PC-9 (cell line): ENCODE measurements around the gene TFDP3. TPM values are rescaled to one million over a fixed set of nuclear protein-coding genes. Genes with fewer than 3 reads are reported as not detected.

ENCODE experiments used
- BruUV-seq: library from RNA; stranded (reverse); fragments of 400-500 nt; replicated peaks from 2 replicates; lab custom pipeline; 2021; lab: Mats Ljungman, UMichigan
- CTCF ChIA-PET: fragments of 300-600 bp; sonication (Branson Sonifier 250); formaldehyde crosslinking; loops from one replicate; lab custom pipeline; 2022; ENCODE audit warnings: antibody characterized with exemption; lab: Charles Lee
- POLR2A ChIA-PET: fragments of 300-600 bp; sonication (Branson Sonifier 250); formaldehyde crosslinking; loops from one replicate; lab custom pipeline; 2022; ENCODE audit warnings: antibody characterized with exemption; ENCODE audit not compliant: unreplicated experiment; lab: Charles Lee
- DNase-seq, 2 experiments: peaks; one replicate each; pipeline versions ENCODE4 v3.0.0 to v3.0.0-alpha.2; 2015 to 2022; ENCODE audit warnings: mixed read lengths in 1 of 2
- H2AFZ ChIP-seq: fragments of 200-600 bp; sonication (generic); 2 replicates; pipeline ENCODE4 v1.8.1; 2017; ENCODE audit warnings: antibody characterized with exemption
- H3F3A ChIP-seq: fragments of 200-600 bp; sonication (generic); 2 replicates; pipeline ENCODE4 v1.8.1; 2017; ENCODE audit warnings: antibody characterized with exemption, mild to moderate bottlenecking, low read depth; ENCODE audit not compliant: insufficient read depth
- H3K27ac ChIP-seq: fragments of 200-600 bp; sonication (generic); 2 replicates; pipeline ENCODE4 v1.6.1; 2016; ENCODE audit warnings: mixed run types
- H3K27me3 ChIP-seq: fragments of 200-600 bp; sonication (generic); 2 replicates; pipeline ENCODE4 v1.6.1; 2016; ENCODE audit warnings: low read depth, mixed run types; ENCODE audit not compliant: insufficient read depth
- H3K36me3 ChIP-seq: fragments of 200-600 bp; sonication (generic); 2 replicates; pipeline ENCODE4 v1.6.1; 2016; ENCODE audit warnings: low read depth, mixed run types
- H3K4me1 ChIP-seq: fragments of 200-600 bp; sonication (generic); replicated peaks from 2 replicates; pipeline ENCODE4 v1.6.1; 2016; ENCODE audit warnings: mixed run types; ENCODE audit not compliant: insufficient read depth
- H3K4me2 ChIP-seq: fragments of 200-600 bp; sonication (generic); 2 replicates; pipeline ENCODE4 v1.6.1; 2017; ENCODE audit warnings: mixed run types
- H3K4me3 ChIP-seq: fragments of 200-600 bp; sonication (generic); 2 replicates; pipeline ENCODE4 v1.6.1; 2016; ENCODE audit warnings: mixed run types
- H3K79me2 ChIP-seq: fragments of 200-600 bp; sonication (generic); 2 replicates; pipeline ENCODE4 v1.6.1; 2017; ENCODE audit warnings: low read depth, mixed run types
- H3K9me2 ChIP-seq: fragments of 200-600 bp; sonication (generic); 2 replicates; pipeline ENCODE4 v1.8.1; 2017; ENCODE audit warnings: mild to moderate bottlenecking; ENCODE audit not compliant: insufficient read depth
- H3K9me3 ChIP-seq: fragments of 200-600 bp; sonication (generic); 2 replicates; pipeline ENCODE4 v1.8.1; 2016; ENCODE audit warnings: low read depth; ENCODE audit not compliant: insufficient read depth
- H4K20me1 ChIP-seq: fragments of 200-600 bp; sonication (generic); 2 replicates; pipeline ENCODE4 v1.8.1; 2017; ENCODE audit not compliant: insufficient read depth
- EZH2 ChIP-seq: fragments of 200-600 bp; sonication (generic); IDR thresholded peaks from 2 replicates; pipeline ENCODE4 v1.8.0; 2017; ENCODE audit warnings: antibody characterized with exemption, low read depth
- intact Hi-C: fragments of 100-400 bp; cut with micrococcal nuclease; formaldehyde crosslinking; loops from one replicate; pipeline ENCODE4 v1.10.0; 2022; ENCODE audit not compliant: unreplicated experiment
- total RNA-seq: library from RNA; stranded (reverse); gene quantifications from 2 replicates; pipeline ENCODE4 v1.2.3, GENCODE V29; 2021
- TF ChIP-seq, protein P1 (sequence below): fragments of 200-600 bp; sonication (generic); conservative IDR thresholded peaks from 2 replicates; pipeline ENCODE4 v1.6.1; 2017; ENCODE audit warnings: mixed run types, antibody characterized with exemption, mild to moderate bottlenecking, moderate library complexity

TFDP3 gene
- total RNA-seq, 1 experiment from 2014 or later: not detected

DNA sequence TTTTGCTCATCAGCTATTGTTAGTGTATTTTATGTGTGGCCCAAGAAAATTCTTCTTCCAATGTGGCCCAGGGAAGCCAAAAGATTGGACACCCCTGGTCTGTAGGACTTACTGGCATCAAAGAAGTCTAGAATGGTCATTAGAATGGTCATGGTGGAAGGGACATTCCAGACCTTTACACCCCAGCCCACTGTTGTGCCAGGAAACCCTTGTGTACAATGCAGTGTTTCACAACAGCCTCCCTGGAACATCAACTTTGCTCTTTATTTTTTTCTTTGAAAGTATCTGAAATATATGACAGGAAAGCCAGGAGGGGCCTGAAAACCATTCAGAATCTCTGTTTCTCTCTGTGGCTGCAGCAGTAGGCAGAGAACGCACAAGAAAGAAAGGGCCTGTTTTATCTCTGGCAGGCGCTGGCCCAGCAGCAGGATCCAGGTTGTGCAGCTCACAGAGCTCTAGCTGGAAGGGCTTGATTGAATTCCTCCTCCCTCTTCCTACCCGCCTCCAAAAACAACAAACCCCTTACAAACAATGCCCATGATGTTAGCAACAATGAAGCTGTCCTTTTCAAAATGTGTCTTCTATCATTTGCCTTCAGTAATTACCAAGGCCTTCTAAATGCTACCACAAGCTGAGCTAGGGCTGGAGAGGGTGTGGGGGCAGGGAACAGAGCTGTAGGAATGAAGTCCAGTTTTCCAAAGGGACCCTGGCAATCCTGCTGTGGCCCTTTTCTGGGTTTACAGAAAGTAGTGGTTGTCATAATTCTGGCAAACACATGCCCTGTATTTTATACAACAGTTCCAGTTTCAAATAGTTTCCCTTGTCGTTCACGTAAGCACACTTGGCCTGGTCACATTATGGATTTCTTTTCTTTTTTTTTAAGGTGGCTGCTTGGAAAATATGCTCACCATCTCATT is 32.3 kb upstream of the TFDP3 start:
- no TSS peak for BruUV-seq

GRCh38 chrX:133249266-133250058 is 31.3 kb upstream of the TFDP3 start:
- POLR2A ChIA-PET: no interaction called here
- Histone ChIP-seq H3K4me1 (0 out of 2 replicates have a peak, but pooled peaks cover 2% of the 10 kb centered on the region), H2AFZ (no peak overlapping the region), H3K27me3 (no peaks in the 10 kb centered on the region; the same call in 1 of the 2 replicates), H3K4me3 (no peak overlapping the region), H3K4me2 (no peak overlapping the region), H3K9me2 (no peaks in the 10 kb centered on the region), H4K20me1 (no peaks in the 10 kb centered on the region), H3K27ac (no peak overlapping the region), H3F3A (no peaks in the 10 kb centered on the region), H3K9me3 (peaks cover 13% of the 10 kb centered on the region; the same call in 1 of the 2 replicates), H3K79me2 (no peaks in the 10 kb centered on the region), H3K36me3 (no peaks in the 10 kb centered on the region)
- DNase-seq: no peak
- BruUV-seq: no TSS peak
- CTCF ChIA-PET: no interaction called here
- TF ChIP-seq EZH2: no peak
- TF ChIP-seq, protein P1, sequence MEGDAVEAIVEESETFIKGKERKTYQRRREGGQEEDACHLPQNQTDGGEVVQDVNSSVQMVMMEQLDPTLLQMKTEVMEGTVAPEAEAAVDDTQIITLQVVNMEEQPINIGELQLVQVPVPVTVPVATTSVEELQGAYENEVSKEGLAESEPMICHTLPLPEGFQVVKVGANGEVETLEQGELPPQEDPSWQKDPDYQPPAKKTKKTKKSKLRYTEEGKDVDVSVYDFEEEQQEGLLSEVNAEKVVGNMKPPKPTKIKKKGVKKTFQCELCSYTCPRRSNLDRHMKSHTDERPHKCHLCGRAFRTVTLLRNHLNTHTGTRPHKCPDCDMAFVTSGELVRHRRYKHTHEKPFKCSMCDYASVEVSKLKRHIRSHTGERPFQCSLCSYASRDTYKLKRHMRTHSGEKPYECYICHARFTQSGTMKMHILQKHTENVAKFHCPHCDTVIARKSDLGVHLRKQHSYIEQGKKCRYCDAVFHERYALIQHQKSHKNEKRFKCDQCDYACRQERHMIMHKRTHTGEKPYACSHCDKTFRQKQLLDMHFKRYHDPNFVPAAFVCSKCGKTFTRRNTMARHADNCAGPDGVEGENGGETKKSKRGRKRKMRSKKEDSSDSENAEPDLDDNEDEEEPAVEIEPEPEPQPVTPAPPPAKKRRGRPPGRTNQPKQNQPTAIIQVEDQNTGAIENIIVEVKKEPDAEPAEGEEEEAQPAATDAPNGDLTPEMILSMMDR: peak; percentile 65
- intact Hi-C loops: loop anchor here (5.0 kb wide), 1 partner anchor 423 kb away; no protein-coding TSS in a partner anchor

More for the DNA sequence above, 32.3 kb upstream of the TFDP3 start:
- Histone ChIP-seq H3K9me2 (no peaks in the 10 kb centered on the region), H3K4me3 (no peak overlapping the region), H2AFZ (no peak overlapping the region), H3K27me3 (no peaks in the 10 kb centered on the region; the same call in 1 of the 2 replicates), H3K4me1 (peaks cover 11% of the 10 kb centered on the region; the same call in 1 of the 2 replicates), H3K9me3 (peaks cover 13% of the 10 kb centered on the region; the same call in 1 of the 2 replicates), H3K4me2 (no peak overlapping the region), H3K27ac (no peak overlapping the region), H3F3A (no peaks in the 10 kb centered on the region), H3K79me2 (no peaks in the 10 kb centered on the region), H4K20me1 (no peaks in the 10 kb centered on the region), H3K36me3 (no peaks in the 10 kb centered on the region)
- CTCF ChIA-PET: no interaction called here
- POLR2A ChIA-PET: no interaction called here
- intact Hi-C loops: loop anchor here (5.0 kb wide), 1 partner anchor 422 kb away; no protein-coding TSS in a partner anchor
- DNase-seq: no peak
- TF ChIP-seq EZH2: no peak
- TF ChIP-seq, protein P1: no peak

DNA sequence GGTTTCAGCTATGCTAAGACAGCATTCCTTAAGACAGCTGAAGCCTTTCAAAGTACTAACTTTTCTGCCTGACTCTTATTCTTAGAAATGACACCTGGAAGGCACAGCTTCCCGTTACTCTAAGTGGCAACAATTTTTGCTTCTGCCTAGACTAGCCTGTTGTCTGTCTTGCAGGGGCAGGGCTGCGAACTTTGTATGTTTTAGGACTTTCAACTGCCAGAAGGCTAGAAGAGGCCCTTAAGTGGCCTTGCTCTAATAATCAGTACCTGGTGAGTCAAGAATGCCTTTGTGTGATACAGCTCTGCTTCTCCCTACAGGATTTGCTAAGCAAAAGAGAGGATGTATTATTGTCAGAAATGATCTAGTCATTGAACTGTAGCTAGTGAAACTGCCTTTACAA is 30.0 kb upstream of the TFDP3 start:
- intact Hi-C loops: no loop called here
- H3K79me2 ChIP-seq: no peaks in the 10 kb centered on the region
- H4K20me1 ChIP-seq: no peaks in the 10 kb centered on the region
- no peak for TF ChIP-seq EZH2
- TF ChIP-seq, protein P1: no peak
- no peak overlapping the region for H3K4me2 ChIP-seq
- ChIA-PET CTCF (no interaction called here), POLR2A (no interaction called here)
- no peak overlapping the region for H2AFZ ChIP-seq
- no TSS peak for BruUV-seq
- H3K27ac ChIP-seq: no peak overlapping the region
- H3K4me1 ChIP-seq: no peaks in the 10 kb centered on the region
- H3K36me3 ChIP-seq: no peaks in the 10 kb centered on the region
- DNase-seq: no peak
- H3K9me3 ChIP-seq: peaks cover 13% of the 10 kb centered on the region; the same call in 1 of the 2 replicates
- H3F3A ChIP-seq: no peaks in the 10 kb centered on the region
- H3K9me2 ChIP-seq: no peaks in the 10 kb centered on the region
- no peaks in the 10 kb centered on the region; the same call in 1 of the 2 replicates for H3K27me3 ChIP-seq
- no peak overlapping the region for H3K4me3 ChIP-seq
